ENCODE measurements around the gene MRAS.

GRCh38 chr3:138418601-138419206, 70.3 kb downstream of the MRAS start:
- TF ChIP-seq EZH2phosphoT487 (IDR thresholded peaks at IDR 0.05; ENCODE audit: low read depth, severe bottlenecking, unreplicated experiment) (no peak), EZH2 (IDR thresholded peaks at IDR 0.05; ENCODE audit: borderline replicate concordance) (no peak)
- TF ChIP-seq, protein P1, sequence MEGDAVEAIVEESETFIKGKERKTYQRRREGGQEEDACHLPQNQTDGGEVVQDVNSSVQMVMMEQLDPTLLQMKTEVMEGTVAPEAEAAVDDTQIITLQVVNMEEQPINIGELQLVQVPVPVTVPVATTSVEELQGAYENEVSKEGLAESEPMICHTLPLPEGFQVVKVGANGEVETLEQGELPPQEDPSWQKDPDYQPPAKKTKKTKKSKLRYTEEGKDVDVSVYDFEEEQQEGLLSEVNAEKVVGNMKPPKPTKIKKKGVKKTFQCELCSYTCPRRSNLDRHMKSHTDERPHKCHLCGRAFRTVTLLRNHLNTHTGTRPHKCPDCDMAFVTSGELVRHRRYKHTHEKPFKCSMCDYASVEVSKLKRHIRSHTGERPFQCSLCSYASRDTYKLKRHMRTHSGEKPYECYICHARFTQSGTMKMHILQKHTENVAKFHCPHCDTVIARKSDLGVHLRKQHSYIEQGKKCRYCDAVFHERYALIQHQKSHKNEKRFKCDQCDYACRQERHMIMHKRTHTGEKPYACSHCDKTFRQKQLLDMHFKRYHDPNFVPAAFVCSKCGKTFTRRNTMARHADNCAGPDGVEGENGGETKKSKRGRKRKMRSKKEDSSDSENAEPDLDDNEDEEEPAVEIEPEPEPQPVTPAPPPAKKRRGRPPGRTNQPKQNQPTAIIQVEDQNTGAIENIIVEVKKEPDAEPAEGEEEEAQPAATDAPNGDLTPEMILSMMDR (IDR thresholded peaks at IDR 0.05; ENCODE audit: poor library complexity): no peak
